Measurements from ENCODE around the gene CCBE1.

GRCh38 chr18:59706499-59706898 lies 9.3 kb upstream of the CCBE1 start:
- TF ChIP-seq POLR2AphosphoS5 (IDR thresholded peaks at IDR 0.05) (no peak), EP300 (IDR thresholded peaks at IDR 0.05) (no peak), CTCF (IDR thresholded peaks at IDR 0.05) (no peak)
